ENCODE results near the gene GSG1L2. TPM values are rescaled to one million over a fixed set of nuclear protein-coding genes. Genes with fewer than 3 reads are reported as not detected.

GSG1L2 gene
- polyA plus RNA-seq, 2 of the 4 experiments (the other 2 are of a cell fraction), result not detected

GRCh38 chr17:9813166-9813565 lies 8.7 kb downstream of the GSG1L2 start:
- TF ChIP-seq SMC3 (IDR thresholded peaks at IDR 0.05) (no peak), ZSCAN20 (CRISPR knock-in tag; IDR thresholded peaks at IDR 0.05) (no peak), FOSB (CRISPR knock-in tag; IDR thresholded peaks at IDR 0.05) (no peak), KDM5A (IDR thresholded peaks at IDR 0.05) (no peak), HOXA7 (CRISPR knock-in tag; IDR thresholded peaks at IDR 0.05) (no peak), PBX3 (IDR thresholded peaks at IDR 0.05) (no peak), NFE2L2 (conservative IDR thresholded peaks at IDR 0.05; ENCODE audit: low read length) (no peak), NPAS2 (CRISPR knock-in tag; IDR thresholded peaks at IDR 0.05; ENCODE audit: borderline replicate concordance) (no peak), KDM1A (IDR thresholded peaks at IDR 0.05; ENCODE audit: low read depth) (no peak)
- TF ChIP-seq, protein P1, sequence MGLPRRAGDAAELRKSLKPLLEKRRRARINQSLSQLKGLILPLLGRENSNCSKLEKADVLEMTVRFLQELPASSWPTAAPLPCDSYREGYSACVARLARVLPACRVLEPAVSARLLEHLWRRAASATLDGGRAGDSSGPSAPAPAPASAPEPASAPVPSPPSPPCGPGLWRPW (IDR thresholded peaks at IDR 0.05), result no peak
- TF ChIP-seq, protein P2, sequence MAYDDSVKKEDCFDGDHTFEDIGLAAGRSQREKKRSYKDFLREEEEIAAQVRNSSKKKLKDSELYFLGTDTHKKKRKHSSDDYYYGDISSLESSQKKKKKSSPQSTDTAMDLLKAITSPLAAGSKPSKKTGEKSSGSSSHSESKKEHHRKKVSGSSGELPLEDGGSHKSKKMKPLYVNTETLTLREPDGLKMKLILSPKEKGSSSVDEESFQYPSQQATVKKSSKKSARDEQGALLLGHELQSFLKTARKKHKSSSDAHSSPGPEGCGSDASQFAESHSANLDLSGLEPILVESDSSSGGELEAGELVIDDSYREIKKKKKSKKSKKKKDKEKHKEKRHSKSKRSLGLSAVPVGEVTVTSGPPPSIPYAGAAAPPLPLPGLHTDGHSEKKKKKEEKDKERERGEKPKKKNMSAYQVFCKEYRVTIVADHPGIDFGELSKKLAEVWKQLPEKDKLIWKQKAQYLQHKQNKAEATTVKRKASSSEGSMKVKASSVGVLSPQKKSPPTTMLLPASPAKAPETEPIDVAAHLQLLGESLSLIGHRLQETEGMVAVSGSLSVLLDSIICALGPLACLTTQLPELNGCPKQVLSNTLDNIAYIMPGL (CRISPR knock-in tag; IDR thresholded peaks at IDR 0.05; ENCODE audit: borderline replicate concordance), result no peak
- Histone ChIP-seq H3K9me3 (no peaks in the 10 kb centered on the region), H3K27ac (peak overlapping the region in 1 of 2 experiments; percentile 33; a peak in 3 of 6 replicates), H3K4me1 (peaks cover under 1% of the 10 kb centered on the region; the same call in 1 of the 3 replicates), H3K4me3 (no peak overlapping the region), H3K4me2 (no peak overlapping the region)
- no peak for DNase-seq (ENCODE audit: low read depth in 1 of 2, low spot score in 1 of 2)
- FAIRE-seq, result no peak
- 80% methylated on average over 9 of the region's 9 CpGs for WGBS (ENCODE audit: missing lambda C conversion rate)
- CTCF ChIA-PET, result no interaction called here
- no peak for ATAC-seq
- POLR2A ChIA-PET, result no interaction called here

GRCh38 chr17:9811537-9811936 lies 10.3 kb downstream of the GSG1L2 start:
- CTCF ChIA-PET, result interaction anchor here (0.7 to 2.3 kb wide), 6 partner anchors 9 to 115 kb away, joined by 3 to 10 read pairs (median 3); no protein-coding TSS in a partner anchor
- TF ChIP-seq USF2 (IDR thresholded peaks at IDR 0.05) (no peak), KDM1A (IDR thresholded peaks at IDR 0.05; ENCODE audit: low read depth) (no peak), NFE2L2 (conservative IDR thresholded peaks at IDR 0.05; ENCODE audit: low read length) (no peak), PHF8 (IDR thresholded peaks at IDR 0.05; ENCODE audit: borderline replicate concordance, low read depth) (no peak), RCOR1 (IDR thresholded peaks at IDR 0.05; ENCODE audit: low read depth, low read length) (no peak), HEYL (CRISPR knock-in tag; IDR thresholded peaks at IDR 0.05) (no peak), CHD4 (IDR thresholded peaks at IDR 0.05; ENCODE audit: borderline replicate concordance) (no peak), POLR2A (IDR thresholded peaks at IDR 0.05; ENCODE audit: low read length) (no peak), MYC (IDR thresholded peaks at IDR 0.05; ENCODE audit: borderline replicate concordance, low read length) (no peak), TFCP2L1 (CRISPR knock-in tag; IDR thresholded peaks at IDR 0.05) (no peak), BCL3 (IDR thresholded peaks at IDR 0.05) (no peak), PBX3 (IDR thresholded peaks at IDR 0.05) (no peak), ZC3H11A (IDR thresholded peaks at IDR 0.05) (no peak), HOXA7 (CRISPR knock-in tag; IDR thresholded peaks at IDR 0.05) (no peak), ZNF302 (CRISPR knock-in tag; IDR thresholded peaks at IDR 0.05) (no peak), GATA3 (IDR thresholded peaks at IDR 0.05; ENCODE audit: borderline replicate concordance) (no peak)
- TF ChIP-seq, protein P3, sequence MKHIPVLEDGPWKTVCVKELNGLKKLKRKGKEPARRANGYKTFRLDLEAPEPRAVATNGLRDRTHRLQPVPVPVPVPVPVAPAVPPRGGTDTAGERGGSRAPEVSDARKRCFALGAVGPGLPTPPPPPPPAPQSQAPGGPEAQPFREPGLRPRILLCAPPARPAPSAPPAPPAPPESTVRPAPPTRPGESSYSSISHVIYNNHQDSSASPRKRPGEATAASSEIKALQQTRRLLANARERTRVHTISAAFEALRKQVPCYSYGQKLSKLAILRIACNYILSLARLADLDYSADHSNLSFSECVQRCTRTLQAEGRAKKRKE (CRISPR knock-in tag; IDR thresholded peaks at IDR 0.05; ENCODE audit: low read depth), result no peak
- FAIRE-seq, result no peak

More at GRCh38 chr17:9811537-9811936, 10.3 kb downstream of the GSG1L2 start:
- H3K27ac ChIP-seq, result peak overlapping the region in 1 of 2 experiments; percentile 36; a peak in 3 of 6 replicates
- H3K4me3 ChIP-seq, result no peak overlapping the region
- 87% methylated on average over 11 of the region's 11 CpGs for WGBS (ENCODE audit: missing lambda C conversion rate)
- POLR2A ChIA-PET, result no interaction called here
- ATAC-seq (no peak), DNase-seq (ENCODE audit: low read depth in 1 of 2, low spot score in 1 of 2) (no peak)
- no peak overlapping the region for H3K4me2 ChIP-seq
- no peaks in the 10 kb centered on the region for H3K9me3 ChIP-seq
- no peaks in the 10 kb centered on the region; the same call in 2 of the 3 replicates for H3K4me1 ChIP-seq

Measured in A549 (cell line).